Mesenchymal stem cell (in vitro differentiated cells and primary cell): ENCODE data around the gene CHPF2.
A peak's percentile ranks its signal among the peaks of the same experiment; 100 is the strongest.

Source experiments
- DNase-seq: peaks from one replicate; pipeline ENCODE4 v3.0.0-alpha.2; 2013
- H2AFZ ChIP-seq: one replicate; pipeline ENCODE4 v1.6.1; 2013; ENCODE audit warnings: low read depth, mild to moderate bottlenecking, control low read depth, inconsistent platforms, low read length, moderate library complexity
- H2AK5ac ChIP-seq: 2 replicates; pipeline ENCODE4 v1.6.1; 2013; ENCODE audit warnings: low read length, moderate library complexity, mild to moderate bottlenecking, inconsistent platforms; ENCODE audit not compliant: severe bottlenecking
- H2BK120ac ChIP-seq: one replicate; pipeline ENCODE4 v1.6.1; 2013; ENCODE audit warnings: low read depth, mild to moderate bottlenecking, inconsistent platforms, low read length, moderate library complexity
- H2BK12ac ChIP-seq, 2 experiments: one replicate each; pipeline ENCODE4 v1.6.1; 2013; ENCODE audit warnings: inconsistent platforms in 2 of 2, low read length in 2 of 2, mild to moderate bottlenecking in 2 of 2, moderate library complexity in 2 of 2, control low read depth in 1 of 2
- H2BK15ac ChIP-seq: one replicate; pipeline ENCODE4 v1.6.1; 2013; ENCODE audit warnings: mild to moderate bottlenecking, low read depth, inconsistent platforms; ENCODE audit not compliant: poor library complexity, severe bottlenecking
- H2BK5ac ChIP-seq: 2 replicates; pipeline ENCODE4 v1.6.1; 2013; ENCODE audit warnings: low read depth, mild to moderate bottlenecking, low read length, control low read depth, inconsistent platforms; ENCODE audit not compliant: poor library complexity, severe bottlenecking
- H3K14ac ChIP-seq, 2 experiments: one replicate each; pipeline ENCODE4 v1.6.1; 2013; ENCODE audit warnings: inconsistent platforms in 2 of 2, low read length in 2 of 2, control low read depth in 1 of 2, mild to moderate bottlenecking in 1 of 2, moderate library complexity in 1 of 2
- H3K18ac ChIP-seq, 2 experiments: one replicate each; pipeline ENCODE4 v1.6.1; 2013; ENCODE audit warnings: inconsistent platforms in 2 of 2, low read length in 2 of 2, control low read depth in 1 of 2, low read depth in 1 of 2, mild to moderate bottlenecking in 1 of 2
- H3K23ac ChIP-seq, 2 experiments: one replicate each; pipeline ENCODE4 v1.6.1; 2013; ENCODE audit warnings: inconsistent platforms in 2 of 2, low read length in 2 of 2, mild to moderate bottlenecking in 2 of 2, moderate library complexity in 2 of 2, control low read depth in 1 of 2
- H3K27ac ChIP-seq: 2 replicates; pipeline ENCODE4 v1.5.1; 2013; ENCODE audit warnings: mild to moderate bottlenecking, moderate library complexity, low read length, control low read depth, inconsistent platforms; ENCODE audit not compliant: poor library complexity, severe bottlenecking
- H3K27me3 ChIP-seq, 2 experiments: 2 replicates each; pipeline versions ENCODE4 v1.6.1 to v1.7.0; 2013; ENCODE audit warnings: low read length in 2 of 2, mild to moderate bottlenecking in 2 of 2, moderate library complexity in 2 of 2, control low read depth in 1 of 2, inconsistent platforms in 1 of 2; ENCODE audit not compliant: control insufficient read depth in 1 of 2, insufficient read depth in 1 of 2
- H3K36me3 ChIP-seq, 2 experiments: 2 replicates each; pipeline versions ENCODE4 v1.6.1 to v1.7.0; 2013; ENCODE audit warnings: low read length in 2 of 2, control low read depth in 1 of 2, inconsistent platforms in 1 of 2, low read depth in 1 of 2, mild to moderate bottlenecking in 1 of 2; ENCODE audit not compliant: insufficient read depth in 2 of 2, control insufficient read depth in 1 of 2
- H3K4ac ChIP-seq, 2 experiments: one replicate each; pipeline ENCODE4 v1.6.1; 2013; ENCODE audit warnings: inconsistent platforms in 2 of 2, low read length in 2 of 2, mild to moderate bottlenecking in 2 of 2, moderate library complexity in 2 of 2, control low read depth in 1 of 2, low read depth in 1 of 2
- H3K4me1 ChIP-seq: 2 replicates; pipeline ENCODE4 v1.6.1; 2013; ENCODE audit warnings: low read depth, low read length, control low read depth; ENCODE audit not compliant: control insufficient read depth, insufficient read depth
- H3K4me2 ChIP-seq: 2 replicates; pipeline ENCODE4 v1.6.1; 2013; ENCODE audit warnings: low read length, mild to moderate bottlenecking, inconsistent platforms; ENCODE audit not compliant: poor library complexity, severe bottlenecking
- H3K4me3 ChIP-seq, 2 experiments: 2 replicates each; pipeline versions ENCODE4 v1.5.1 to v1.7.0; 2013; ENCODE audit warnings: low read length in 2 of 2, mild to moderate bottlenecking in 2 of 2, control low read depth in 1 of 2, low read depth in 1 of 2; ENCODE audit not compliant: insufficient read depth in 1 of 2
- H3K79me1 ChIP-seq: replicated peaks from 2 replicates; pipeline ENCODE4 v1.6.1; 2013; ENCODE audit warnings: mild to moderate bottlenecking, control low read depth, low read length, inconsistent platforms; ENCODE audit not compliant: poor library complexity, severe bottlenecking
- H3K9ac ChIP-seq: 2 replicates; pipeline ENCODE4 v1.7.0; 2013; ENCODE audit warnings: mild to moderate bottlenecking, low read length, moderate library complexity
- H3K9me3 ChIP-seq: 2 replicates; pipeline ENCODE4 v1.7.0; 2013; ENCODE audit warnings: mild to moderate bottlenecking, low read length; ENCODE audit not compliant: control insufficient read depth
- H4K8ac ChIP-seq: one replicate; pipeline ENCODE4 v1.6.1; 2013; ENCODE audit warnings: inconsistent platforms, mild to moderate bottlenecking, low read length, moderate library complexity
- H4K91ac ChIP-seq: one replicate; pipeline ENCODE4 v1.6.1; 2013; ENCODE audit warnings: mild to moderate bottlenecking, low read length, inconsistent platforms
- WGBS: methylation state at CpG from one replicate; pipeline ENCODE4 v1.1.7; 2013; ENCODE audit warnings: mixed read lengths; 5-methylcytosine and 5-hydroxymethylcytosine counted together

CHPF2 gene

DNA sequence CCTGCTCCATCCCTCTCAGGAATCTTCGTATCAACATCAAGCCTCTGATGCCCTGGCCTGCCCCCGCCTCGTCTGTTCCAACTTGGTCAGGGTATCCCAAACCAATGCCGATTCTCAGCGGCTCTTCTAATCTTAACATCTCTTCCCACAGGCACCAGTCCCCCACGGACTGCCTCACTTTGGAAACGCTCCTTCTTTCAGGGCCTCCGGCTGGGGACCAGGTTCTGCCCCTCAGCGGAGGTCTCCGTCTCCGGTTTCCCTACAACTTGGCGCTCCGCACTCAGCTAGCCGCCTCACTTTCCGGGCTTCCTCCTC lies 5.8 kb upstream of the CHPF2 start:
- no peak overlapping the region for H3K27ac ChIP-seq

DNA sequence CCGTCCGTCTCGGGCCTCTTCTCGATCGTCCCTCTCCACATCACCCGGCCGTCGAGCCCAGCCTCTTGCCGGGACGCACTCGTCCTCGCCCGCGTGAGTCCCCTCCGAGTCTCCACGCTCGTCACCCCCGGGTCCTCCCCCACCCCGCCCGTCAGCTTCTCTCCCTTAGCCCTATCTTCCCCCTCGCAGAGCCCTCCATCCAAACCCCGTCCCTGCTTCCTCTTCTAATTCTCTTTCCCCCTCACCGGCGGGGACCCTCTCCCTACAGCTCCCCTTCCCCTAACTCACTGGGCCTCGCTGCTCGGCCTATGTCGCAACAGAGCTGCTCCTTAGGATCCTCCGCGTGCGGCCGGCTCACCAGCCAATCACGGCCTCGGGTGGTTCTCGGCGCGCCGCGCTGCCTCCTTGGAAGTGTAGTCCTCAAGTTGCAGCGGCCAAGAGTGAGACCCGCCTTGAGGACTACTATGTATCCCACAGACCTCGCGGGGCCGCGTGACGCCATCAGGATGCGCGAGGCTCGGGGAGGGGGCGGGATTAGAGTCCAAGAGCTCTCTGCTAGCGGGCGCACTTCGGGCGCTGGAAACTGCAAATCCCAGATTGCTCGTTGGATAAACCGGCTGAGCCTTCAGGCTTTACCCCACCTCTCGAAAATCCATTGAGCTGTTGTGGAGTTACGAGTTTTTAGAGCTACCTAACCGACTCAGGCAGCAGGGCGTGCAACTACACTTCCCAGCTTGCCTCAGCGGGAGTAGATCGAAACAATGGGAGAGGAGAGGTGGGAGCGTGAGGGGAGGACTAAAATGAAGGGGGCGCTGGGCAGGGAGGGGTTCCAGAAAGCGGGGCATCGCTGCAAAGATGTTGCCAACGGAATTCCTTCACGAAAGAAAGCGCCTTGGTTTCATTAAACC lies 5.2 kb upstream of the CHPF2 start, which contains the start of gene ABCF2:
Gene ABCF2 (minus strand): TSS at position 331 of the 908 bp plus-strand sequence. CDS start 747 bp downstream, outside the sequence.
- Histone ChIP-seq H3K36me3 (peaks cover 22 to 38% of the 10 kb centered on the region in 2 experiments), H4K91ac (peak within 1 kb of the TSS; percentile 65), H3K4me1 (peaks cover 11% of the 10 kb centered on the region), H3K4ac (peak within 1 kb of the TSS in 1 of 2 experiments; percentile 42), H3K23ac (no peak within 1 kb of the TSS), H2BK120ac (peak within 1 kb of the TSS; percentile 83), H3K9ac (peak within 1 kb of the TSS; percentile 96), H3K9me3 (no peaks in the 10 kb centered on the region), H3K79me1 (peaks cover 26% of the 10 kb centered on the region), H2BK12ac (no peak within 1 kb of the TSS), H2BK5ac (no peak within 1 kb of the TSS), H3K4me2 (peak within 1 kb of the TSS; percentile 83), H2AFZ (peak within 1 kb of the TSS; percentile 74), H3K18ac (peak within 1 kb of the TSS; percentile 67 to 74), H2BK15ac (peak within 1 kb of the TSS; percentile 89), H4K8ac (peak within 1 kb of the TSS; percentile 92), H3K14ac (no peak within 1 kb of the TSS), H3K4me3 (peak within 1 kb of the TSS; percentile 64 to 97), H2AK5ac (no peak within 1 kb of the TSS), H3K27ac (peak within 1 kb of the TSS; percentile 87), H3K27me3 (no peaks in the 10 kb centered on the region)
- peak; percentile 99 for DNase-seq
- WGBS: under 1% methylated on average over 67 of the region's 68 CpGs

More for the DNA sequence above, 5.8 kb upstream of the CHPF2 start:
- H3K4me3 ChIP-seq: peak overlapping the region; percentile 64 to 97
- no peak overlapping the region for H2BK12ac ChIP-seq
- peaks cover 24 to 44% of the 10 kb centered on the region in 2 experiments for H3K36me3 ChIP-seq
- H3K14ac ChIP-seq: no peak overlapping the region
- H3K9ac ChIP-seq: peak overlapping the region; percentile 96
- no peak overlapping the region for H4K8ac ChIP-seq
- H3K79me1 ChIP-seq: peaks cover 26% of the 10 kb centered on the region
- 3% methylated on average over 15 of the region's 15 CpGs for WGBS
- no peak overlapping the region for H2BK120ac ChIP-seq
- H3K4me1 ChIP-seq: peaks cover 8% of the 10 kb centered on the region
- peak overlapping the region in 1 of 2 experiments; percentile 24 for H3K4ac ChIP-seq
- no peaks in the 10 kb centered on the region for H3K9me3 ChIP-seq
- H4K91ac ChIP-seq: no peak overlapping the region
- H3K18ac ChIP-seq: peak overlapping the region; percentile 2 to 67
- H3K4me2 ChIP-seq: peak overlapping the region; percentile 81
- H2BK15ac ChIP-seq: peak overlapping the region; percentile 49
- DNase-seq: no peak
- H2AFZ ChIP-seq: no peak overlapping the region
- no peaks in the 10 kb centered on the region for H3K27me3 ChIP-seq
- H2BK5ac ChIP-seq: no peak overlapping the region
- H3K23ac ChIP-seq: no peak overlapping the region
- H2AK5ac ChIP-seq: no peak overlapping the region

DNA sequence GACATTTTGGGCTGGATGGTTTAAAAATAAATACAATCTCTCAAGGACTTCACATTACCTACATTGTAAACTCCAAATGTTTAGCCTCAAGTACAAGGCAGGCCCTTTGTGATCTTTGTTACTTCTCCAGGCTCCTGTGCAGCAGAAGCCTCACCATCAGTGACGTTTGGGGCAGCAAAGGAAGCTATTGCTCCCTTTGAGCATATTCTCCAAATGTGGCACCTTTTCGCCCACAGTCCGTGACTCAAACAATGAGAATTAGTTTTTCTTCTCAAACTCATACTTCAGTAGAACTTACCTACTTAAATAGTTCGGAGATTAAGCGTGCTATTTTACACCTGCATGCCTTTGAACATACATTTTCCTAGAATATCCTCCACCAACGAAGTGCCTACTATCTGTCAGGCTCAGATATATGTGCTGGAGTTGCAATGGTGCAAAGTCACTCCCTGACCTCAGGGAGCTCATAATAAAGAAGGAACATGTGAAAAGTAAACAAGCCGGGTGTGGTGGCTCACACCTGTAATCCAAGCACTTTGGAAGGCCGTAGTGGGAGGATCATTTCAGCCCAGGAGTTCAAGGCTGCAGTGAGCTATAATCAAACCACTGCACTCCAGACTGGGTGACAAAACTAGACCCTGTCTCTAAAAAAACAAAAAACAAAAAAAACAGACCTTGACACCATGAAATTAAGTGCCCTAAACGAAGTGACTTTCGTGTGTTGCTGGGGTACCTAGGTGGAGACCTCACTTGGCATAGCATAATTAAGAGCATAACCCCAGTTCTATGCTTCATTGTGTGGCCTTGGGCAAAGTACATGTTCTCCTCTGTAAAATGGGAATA lies 4.0 kb upstream of the CHPF2 start:
- no peak overlapping the region for H2BK15ac ChIP-seq
- 78% methylated on average over 10 of the region's 10 CpGs for WGBS

DNA sequence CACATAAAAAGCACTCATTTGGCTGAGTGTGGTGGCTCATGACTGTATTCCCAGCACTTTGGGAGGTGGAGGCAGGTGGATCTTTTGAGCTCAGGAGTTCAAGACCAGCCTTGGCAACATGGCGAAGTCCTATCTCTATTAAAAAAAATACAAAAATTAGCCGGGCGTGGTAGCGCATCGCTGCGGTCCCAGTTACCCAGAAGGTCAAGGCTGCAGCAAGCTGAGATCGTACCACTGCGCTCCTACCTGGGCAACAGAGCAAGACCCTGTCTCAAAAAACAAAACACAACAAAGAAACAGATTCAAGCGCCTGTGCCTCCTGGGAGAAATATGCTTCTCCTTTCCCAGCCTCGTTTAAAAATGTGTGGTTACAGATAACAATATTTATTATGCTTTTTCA lies 3.0 kb upstream of the CHPF2 start:
- Histone ChIP-seq H2BK5ac (no peak overlapping the region), H3K4me2 (no peak overlapping the region), H3K4me1 (peaks cover 17% of the 10 kb centered on the region), H4K91ac (no peak overlapping the region), H3K4me3 (no peak overlapping the region), H3K79me1 (peaks cover 13% of the 10 kb centered on the region), H2BK15ac (no peak overlapping the region), H3K4ac (no peak overlapping the region), H3K36me3 (peaks cover 14 to 19% of the 10 kb centered on the region in 2 experiments), H3K9ac (no peak overlapping the region), H3K27me3 (no peaks in the 10 kb centered on the region), H3K18ac (no peak overlapping the region), H2AFZ (no peak overlapping the region), H3K27ac (no peak overlapping the region), H3K14ac (no peak overlapping the region), H4K8ac (no peak overlapping the region), H3K9me3 (no peaks in the 10 kb centered on the region), H2AK5ac (no peak overlapping the region), H2BK12ac (no peak overlapping the region), H3K23ac (no peak overlapping the region), H2BK120ac (no peak overlapping the region)
- WGBS: 97% methylated on average over 8 of the region's 10 CpGs
- no peak for DNase-seq

More for the DNA sequence above, 4.0 kb upstream of the CHPF2 start:
- no peak overlapping the region for H2BK12ac ChIP-seq
- DNase-seq: no peak
- no peaks in the 10 kb centered on the region for H3K27me3 ChIP-seq
- peaks cover 23% of the 10 kb centered on the region for H3K79me1 ChIP-seq
- H3K9me3 ChIP-seq: no peaks in the 10 kb centered on the region
- no peak overlapping the region for H2BK120ac ChIP-seq
- no peak overlapping the region for H2BK5ac ChIP-seq
- peak overlapping the region; percentile 83 for H3K4me2 ChIP-seq
- peaks cover 11% of the 10 kb centered on the region for H3K4me1 ChIP-seq
- H2AK5ac ChIP-seq: no peak overlapping the region
- H4K91ac ChIP-seq: no peak overlapping the region
- no peak overlapping the region for H3K4ac ChIP-seq
- H3K36me3 ChIP-seq: peaks cover 17 to 27% of the 10 kb centered on the region in 2 experiments
- H2AFZ ChIP-seq: no peak overlapping the region
- peak overlapping the region; percentile 96 for H3K9ac ChIP-seq
- H3K23ac ChIP-seq: no peak overlapping the region
- peak overlapping the region; percentile 55 for H4K8ac ChIP-seq
- no peak overlapping the region for H3K14ac ChIP-seq
- H3K18ac ChIP-seq: no peak overlapping the region
- peak overlapping the region; percentile 87 for H3K27ac ChIP-seq
- peak overlapping the region in 1 of 2 experiments; percentile 97 for H3K4me3 ChIP-seq
